H9 (cell line): ENCODE results near the gene GTF3C1. TPM values are rescaled to one million over a fixed set of nuclear protein-coding genes. Genes with fewer than 3 reads are reported as not detected.
"Not testable (repeated sequence)": the region's sequence is repeated elsewhere in the genome, so short reads cannot be mapped to it uniquely, and the experiment has no call there.

Source experiments
- DNase-seq: peaks from one replicate; pipeline ENCODE4 v3.0.0-alpha.2; 2017
- H2AFZ ChIP-seq: one replicate; pipeline ENCODE4 v1.6.1; 2013; ENCODE audit warnings: mild to moderate bottlenecking, low read length, control low read depth, moderate library complexity
- H2AK5ac ChIP-seq: 2 replicates; pipeline ENCODE4 v1.6.1; 2013; ENCODE audit warnings: low read length, control low read depth, mixed read lengths; ENCODE audit not compliant: insufficient read length
- H2BK120ac ChIP-seq: one replicate; pipeline ENCODE4 v1.6.1; 2013; ENCODE audit warnings: low read depth, mild to moderate bottlenecking, low read length, control low read depth, inconsistent platforms; ENCODE audit not compliant: poor library complexity, severe bottlenecking
- H2BK12ac ChIP-seq: 2 replicates; pipeline ENCODE4 v1.6.1; 2013; ENCODE audit warnings: low read length, control low read depth, mixed read lengths, low read depth; ENCODE audit not compliant: insufficient read length
- H2BK15ac ChIP-seq: 2 replicates; pipeline ENCODE4 v1.6.1; 2013; ENCODE audit warnings: low read depth, low read length, control low read depth
- H2BK20ac ChIP-seq: one replicate; pipeline ENCODE4 v1.6.1; 2013; ENCODE audit warnings: low read depth, mild to moderate bottlenecking, low read length, control low read depth, inconsistent platforms; ENCODE audit not compliant: poor library complexity, severe bottlenecking
- H2BK5ac ChIP-seq: 2 replicates; pipeline ENCODE4 v1.6.1; 2013; ENCODE audit warnings: low read length, control low read depth, mixed read lengths; ENCODE audit not compliant: insufficient read length
- H3K14ac ChIP-seq: 2 replicates; pipeline ENCODE4 v1.6.1; 2013; ENCODE audit warnings: low read length, control low read depth; ENCODE audit not compliant: insufficient read depth
- H3K18ac ChIP-seq: 2 replicates; pipeline ENCODE4 v1.6.1; 2013; ENCODE audit warnings: low read depth, mild to moderate bottlenecking, mixed read lengths, low read length, control low read depth; ENCODE audit not compliant: insufficient read length
- H3K23ac ChIP-seq: 2 replicates; pipeline ENCODE4 v1.6.1; 2013; ENCODE audit warnings: low read length, control low read depth, mixed read lengths, low read depth; ENCODE audit not compliant: insufficient read length
- H3K23me2 ChIP-seq: 2 replicates; pipeline ENCODE4 v1.6.1; 2013; ENCODE audit warnings: low read depth, mild to moderate bottlenecking, mixed read lengths, low read length, control low read depth; ENCODE audit not compliant: insufficient read length, poor library complexity, severe bottlenecking
- H3K27ac ChIP-seq: 2 replicates; pipeline ENCODE4 v1.5.1; 2013; ENCODE audit warnings: low read length, control low read depth, mixed read lengths, low read depth; ENCODE audit not compliant: insufficient read length
- H3K27me3 ChIP-seq: 2 replicates; pipeline ENCODE4 v1.6.1; 2013; ENCODE audit warnings: low read length, control low read depth, inconsistent platforms; ENCODE audit not compliant: insufficient read depth
- H3K4ac ChIP-seq: 2 replicates; pipeline ENCODE4 v1.6.1; 2013; ENCODE audit warnings: low read depth, mild to moderate bottlenecking, control low read depth, inconsistent platforms, low read length, moderate library complexity
- H3K4me1 ChIP-seq: 2 replicates; pipeline ENCODE4 v1.6.1; 2013; ENCODE audit warnings: low read length, control low read depth, inconsistent platforms; ENCODE audit not compliant: insufficient read depth
- H3K4me2 ChIP-seq: 2 replicates; pipeline ENCODE4 v1.6.1; 2013; ENCODE audit warnings: low read length, control low read depth, mixed read lengths; ENCODE audit not compliant: insufficient read length, insufficient read depth
- H3K56ac ChIP-seq: 2 replicates; pipeline ENCODE4 v1.6.1; 2013; ENCODE audit warnings: low read depth, mild to moderate bottlenecking, mixed read lengths, low read length, control low read depth; ENCODE audit not compliant: insufficient read length
- H3K79me1 ChIP-seq: 2 replicates; pipeline ENCODE4 v1.6.1; 2013; ENCODE audit warnings: low read depth, mild to moderate bottlenecking, moderate library complexity, low read length, control low read depth, inconsistent platforms; ENCODE audit not compliant: insufficient read depth, poor library complexity, severe bottlenecking
- H3K79me2 ChIP-seq: 2 replicates; pipeline ENCODE4 v1.6.1; 2013; ENCODE audit warnings: low read length, control low read depth, inconsistent platforms; ENCODE audit not compliant: insufficient read depth
- H3K9ac ChIP-seq: 2 replicates; pipeline ENCODE4 v1.6.1; 2013; ENCODE audit warnings: low read length, control low read depth, mixed read lengths; ENCODE audit not compliant: insufficient read length; ENCODE audit errors: extremely low read depth
- H3K9me3 ChIP-seq: one replicate; pipeline ENCODE4 v1.6.1; 2013; ENCODE audit warnings: low read depth, low read length, inconsistent platforms; ENCODE audit not compliant: control insufficient read depth
- H3T11ph ChIP-seq: one replicate; pipeline ENCODE4 v1.6.1; 2013; ENCODE audit warnings: mild to moderate bottlenecking, low read length, control low read depth, inconsistent platforms
- H4K20me1 ChIP-seq: one replicate; pipeline ENCODE4 v1.6.1; 2013; ENCODE audit not compliant: control insufficient read depth, insufficient read length, insufficient read depth
- H4K5ac ChIP-seq: 2 replicates; pipeline ENCODE4 v1.6.1; 2013; ENCODE audit warnings: low read depth, mild to moderate bottlenecking, mixed read lengths, low read length, control low read depth; ENCODE audit not compliant: insufficient read length
- H4K8ac ChIP-seq: replicated peaks from 2 replicates; pipeline ENCODE4 v1.6.1; 2013; ENCODE audit warnings: low read length, control low read depth, mixed read lengths, low read depth; ENCODE audit not compliant: insufficient read length
- H4K91ac ChIP-seq: 2 replicates; pipeline ENCODE4 v1.6.1; 2013; ENCODE audit warnings: low read depth, mild to moderate bottlenecking, moderate library complexity, mixed read lengths, low read length, control low read depth; ENCODE audit not compliant: insufficient read length
- H3K27ac Mint-ChIP-seq, 3 experiments: 2 replicates in 2 of 3; 3 replicates in 1 of 3; pipeline ENCODE4 v1.8.0; 2020 to 2021; ENCODE audit warnings: mixed read lengths in 3 of 3, mild to moderate bottlenecking in 1 of 3, moderate library complexity in 1 of 3
- H3K27me3 Mint-ChIP-seq: 2 replicates; pipeline ENCODE4 v1.8.0; 2021; ENCODE audit warnings: low read depth, mild to moderate bottlenecking, moderate library complexity, mixed read lengths
- H3K36me3 Mint-ChIP-seq, 3 experiments: 2 replicates in 2 of 3; 3 replicates in 1 of 3; pipeline ENCODE4 v1.8.0; 2020 to 2021; ENCODE audit warnings: low read depth in 3 of 3, mixed read lengths in 3 of 3; ENCODE audit not compliant: insufficient read depth in 1 of 3
- H3K4me1 Mint-ChIP-seq, 2 experiments: 2 replicates each; pipeline ENCODE4 v1.8.0; 2020; ENCODE audit warnings: mixed read lengths in 2 of 2
- H3K4me3 Mint-ChIP-seq, 2 experiments: 2 replicates in 1 of 2; 3 replicates in 1 of 2; pipeline ENCODE4 v1.8.0; 2020 to 2021; ENCODE audit warnings: mild to moderate bottlenecking in 2 of 2, mixed read lengths in 2 of 2, moderate library complexity in 1 of 2
- H3K9me3 Mint-ChIP-seq, 2 experiments: 2 replicates in 1 of 2; 3 replicates in 1 of 2; pipeline ENCODE4 v1.8.0; 2020; ENCODE audit warnings: mild to moderate bottlenecking in 2 of 2, mixed read lengths in 2 of 2, moderate library complexity in 1 of 2
- CTCF ChIP-seq: fragments of 200-600 bp; sonication (generic); conservative IDR thresholded peaks from 3 replicates; pipeline ENCODE4 v1.8.0; 2021; ENCODE audit warnings: antibody characterized with exemption, mild to moderate bottlenecking
- WGBS: extraction: QIAGEN DNeasy Blood & Tissue Kit; methylation state at CpG from one replicate; pipeline ENCODE4 v1.1.7; 2013; ENCODE audit warnings: missing lambda C conversion rate, low lambda C conversion rate, mixed read lengths; ENCODE audit not compliant: insufficient read length; ENCODE audit errors: extremely low coverage; 5-methylcytosine and 5-hydroxymethylcytosine counted together
- total RNA-seq: library from RNA; stranded (reverse); gene quantifications from 2 replicates; pipeline ENCODE4 v1.2.1, GENCODE V29; 2021

The GTF3C1 gene
- total RNA-seq, 1 experiment from 2014 or later: 113 TPM

DNA sequence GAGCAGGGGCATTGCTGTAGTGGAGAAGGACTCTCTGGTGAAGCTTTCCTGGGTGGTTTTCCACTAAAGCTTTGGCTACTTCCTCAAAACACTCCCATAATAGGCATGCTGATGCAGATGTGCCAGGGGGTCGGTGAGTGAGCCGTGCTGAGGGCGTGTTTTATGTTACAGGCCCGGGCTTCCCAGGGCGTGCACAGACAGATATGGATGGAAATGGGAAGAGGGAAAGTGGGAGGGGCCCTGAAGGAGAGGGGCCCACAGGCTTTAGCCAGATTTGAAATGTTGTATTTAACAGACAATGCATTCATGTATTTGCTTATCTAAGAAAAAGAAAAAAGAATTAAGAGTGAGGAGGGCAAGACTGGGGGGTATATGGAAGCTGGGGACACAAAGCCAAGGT is 91.5 kb downstream of the GTF3C1 start:
- H4K8ac ChIP-seq: no peak overlapping the region
- H2BK5ac ChIP-seq: no peak overlapping the region
- H3K18ac ChIP-seq: no peak overlapping the region
- no peak overlapping the region for H2BK12ac ChIP-seq
- DNase-seq: no peak
- peaks cover 2 to 3% of the 10 kb centered on the region in 2 experiments; a peak in 1 of 4 replicates for H3K4me1 Mint-ChIP-seq
- no peak overlapping the region for H3K56ac ChIP-seq
- no peaks in the 10 kb centered on the region; the same call in 1 of the 2 replicates for H3K27me3 Mint-ChIP-seq
- no peaks in the 10 kb centered on the region for H3K9me3 ChIP-seq
- H3K27me3 ChIP-seq: no peaks in the 10 kb centered on the region
- no peak overlapping the region for H2AFZ ChIP-seq
- H3T11ph ChIP-seq: no peak overlapping the region
- no peak overlapping the region for H4K91ac ChIP-seq
- H3K79me1 ChIP-seq: no peaks in the 10 kb centered on the region
- H3K4ac ChIP-seq: no peak overlapping the region
- H4K20me1 ChIP-seq: peaks cover 1% of the 10 kb centered on the region
- H3K9ac ChIP-seq: no peak overlapping the region
- H3K23me2 ChIP-seq: no peaks in the 10 kb centered on the region
- H2BK120ac ChIP-seq: no peak overlapping the region
- H3K4me1 ChIP-seq: no peaks in the 10 kb centered on the region
- no peak overlapping the region for H2BK15ac ChIP-seq
- no peak overlapping the region for H2BK20ac ChIP-seq
- peaks cover under 1 to 38% (median 17%) of the 10 kb centered on the region in 3 experiments; a peak in 6 of 7 replicates for H3K36me3 Mint-ChIP-seq
- H3K4me2 ChIP-seq: no peak overlapping the region
- WGBS: no CpG with 5 or more reads among the region's 5 CpGs
- H3K79me2 ChIP-seq: no peaks in the 10 kb centered on the region
- H3K14ac ChIP-seq: no peak overlapping the region
- H3K27ac Mint-ChIP-seq: peak overlapping the region in 1 of 3 experiments; percentile 94; a peak in 1 of 7 replicates
- H3K9me3 Mint-ChIP-seq: no peaks in the 10 kb centered on the region
- no peak overlapping the region for H4K5ac ChIP-seq
- no peak overlapping the region for H3K23ac ChIP-seq
- no peak overlapping the region for H3K27ac ChIP-seq
- TF ChIP-seq CTCF: no peak
- no peak overlapping the region; a peak in 1 of 5 replicates for H3K4me3 Mint-ChIP-seq
- H2AK5ac ChIP-seq: no peak overlapping the region

GRCh38 chr16:27457605-27457900 is 92.2 kb downstream of the GTF3C1 start:
- not testable (repeated sequence) for H3K4me1 ChIP-seq, H3K9me3 Mint-ChIP-seq, H3K14ac ChIP-seq, H2BK12ac ChIP-seq, H2BK15ac ChIP-seq, H3K27me3 ChIP-seq, H2BK5ac ChIP-seq, H2BK120ac ChIP-seq, H4K5ac ChIP-seq, H3K23ac ChIP-seq, H3K4ac ChIP-seq, H3T11ph ChIP-seq, H3K4me2 ChIP-seq, H3K79me2 ChIP-seq, H4K8ac ChIP-seq, H3K27ac ChIP-seq, H3K23me2 ChIP-seq, H3K27ac Mint-ChIP-seq, H3K27me3 Mint-ChIP-seq, H3K4me1 Mint-ChIP-seq, H2AFZ ChIP-seq, H2AK5ac ChIP-seq, H4K91ac ChIP-seq, DNase-seq, H3K4me3 Mint-ChIP-seq, H3K79me1 ChIP-seq, H2BK20ac ChIP-seq, H4K20me1 ChIP-seq, H3K56ac ChIP-seq, H3K18ac ChIP-seq, H3K9ac ChIP-seq, H3K9me3 ChIP-seq
- WGBS: no CpG with 5 or more reads among the region's 17 CpGs
- peaks cover 0 to 31% (median 10%) of the 10 kb centered on the region in 3 experiments; a peak in 5 of 7 replicates for H3K36me3 Mint-ChIP-seq
